Transverse colon (tissue), 3 donors: ENCODE results near the gene ANKIB1.

Experiments used
- CTCF ChIP-seq, 5 experiments: fragments of 200-600 bp in 3 of 5; fragments of 450-650 bp in 2 of 5; sonication (generic) in 3 of 5; IDR thresholded peaks; 1 replicate in 2 of 5; 2 replicates in 3 of 5; pipeline ENCODE4 v1.5.1; 2016 to 2017; ENCODE audit warnings: antibody characterized with exemption in 5 of 5, inconsistent platforms in 3 of 5, mild to moderate bottlenecking in 2 of 5, moderate library complexity in 1 of 5
- POLR2A ChIP-seq: fragments of 450-650 bp; IDR thresholded peaks from one replicate; pipeline ENCODE4 v1.6.1; 2016; ENCODE audit warnings: antibody characterized with exemption, mild to moderate bottlenecking, moderate library complexity

- no peak for TF ChIP-seq CTCF (IDR thresholded peaks at IDR 0.05)
- TF ChIP-seq POLR2A: no peak
These were observed 123.0 kb downstream of the ANKIB1 start for GRCh38 chr7:92368741-92369140.
